Measurements from ENCODE around the gene TAF11. TPM values are rescaled to one million over a fixed set of nuclear protein-coding genes. Genes with fewer than 3 reads are reported as not detected.
A peak's percentile ranks its signal among the peaks of the same experiment; 100 is the strongest.

The TAF11 gene
- total and polyA plus RNA-seq, 2 donors from 2014 or later: 21.1 to 27.3 TPM

DNA sequence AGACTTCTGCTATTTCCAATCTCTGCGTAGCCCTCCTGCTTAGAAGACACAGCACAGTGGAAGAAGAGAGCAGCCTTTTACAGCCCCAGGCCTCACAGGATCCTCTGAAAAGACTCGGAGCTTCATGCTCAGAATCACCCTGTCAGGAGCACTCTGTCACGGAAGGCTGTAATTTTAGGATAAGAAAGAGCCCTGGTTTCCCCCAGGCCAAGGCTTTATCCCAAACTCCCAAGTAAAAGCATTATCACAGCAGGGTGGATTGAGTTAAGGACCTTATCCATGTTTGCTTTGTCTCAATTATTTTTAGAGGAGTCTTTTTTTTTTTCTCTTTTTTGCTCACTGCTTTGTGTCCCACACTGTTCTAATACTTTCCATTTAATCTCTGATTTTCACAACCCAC is 40.4 kb upstream of the TAF11 start:
- no peaks in the 10 kb centered on the region for H3K9me3 ChIP-seq (ENCODE audit: control insufficient read depth in 2 of 3, insufficient read depth in 1 of 3, low read length in 3 of 3)
- no peak overlapping the region for H3K9ac ChIP-seq (ENCODE audit: low read length in 3 of 3)
- TF ChIP-seq, protein P1, sequence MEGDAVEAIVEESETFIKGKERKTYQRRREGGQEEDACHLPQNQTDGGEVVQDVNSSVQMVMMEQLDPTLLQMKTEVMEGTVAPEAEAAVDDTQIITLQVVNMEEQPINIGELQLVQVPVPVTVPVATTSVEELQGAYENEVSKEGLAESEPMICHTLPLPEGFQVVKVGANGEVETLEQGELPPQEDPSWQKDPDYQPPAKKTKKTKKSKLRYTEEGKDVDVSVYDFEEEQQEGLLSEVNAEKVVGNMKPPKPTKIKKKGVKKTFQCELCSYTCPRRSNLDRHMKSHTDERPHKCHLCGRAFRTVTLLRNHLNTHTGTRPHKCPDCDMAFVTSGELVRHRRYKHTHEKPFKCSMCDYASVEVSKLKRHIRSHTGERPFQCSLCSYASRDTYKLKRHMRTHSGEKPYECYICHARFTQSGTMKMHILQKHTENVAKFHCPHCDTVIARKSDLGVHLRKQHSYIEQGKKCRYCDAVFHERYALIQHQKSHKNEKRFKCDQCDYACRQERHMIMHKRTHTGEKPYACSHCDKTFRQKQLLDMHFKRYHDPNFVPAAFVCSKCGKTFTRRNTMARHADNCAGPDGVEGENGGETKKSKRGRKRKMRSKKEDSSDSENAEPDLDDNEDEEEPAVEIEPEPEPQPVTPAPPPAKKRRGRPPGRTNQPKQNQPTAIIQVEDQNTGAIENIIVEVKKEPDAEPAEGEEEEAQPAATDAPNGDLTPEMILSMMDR (IDR thresholded peaks at IDR 0.05; ENCODE audit: borderline replicate concordance, extremely low read depth, insufficient read depth): no peak
- intact Hi-C loops (cut with DNase I): no loop called here
- no peaks in the 10 kb centered on the region for H3K27me3 ChIP-seq (ENCODE audit: control insufficient read depth, insufficient read depth, low read length)
- no peak overlapping the region for H3K4me3 ChIP-seq (ENCODE audit: low read length in 3 of 3)
- FAIRE-seq (no peak), DNase-seq (no peak)
- H3K4me1 ChIP-seq (ENCODE audit: control insufficient read depth in 2 of 3, insufficient read depth in 2 of 3, low read depth in 1 of 3, low read length in 3 of 3): peaks cover 0 to 6% (median 4%) of the 10 kb centered on the region in 3 donors
- no peak overlapping the region for H3K27ac ChIP-seq (ENCODE audit: low read depth in 2 of 2, low read length in 2 of 2)
- H3K36me3 ChIP-seq (ENCODE audit: control insufficient read depth in 2 of 3, insufficient read depth in 3 of 3, low read length in 3 of 3): no peaks in the 10 kb centered on the region

DNA sequence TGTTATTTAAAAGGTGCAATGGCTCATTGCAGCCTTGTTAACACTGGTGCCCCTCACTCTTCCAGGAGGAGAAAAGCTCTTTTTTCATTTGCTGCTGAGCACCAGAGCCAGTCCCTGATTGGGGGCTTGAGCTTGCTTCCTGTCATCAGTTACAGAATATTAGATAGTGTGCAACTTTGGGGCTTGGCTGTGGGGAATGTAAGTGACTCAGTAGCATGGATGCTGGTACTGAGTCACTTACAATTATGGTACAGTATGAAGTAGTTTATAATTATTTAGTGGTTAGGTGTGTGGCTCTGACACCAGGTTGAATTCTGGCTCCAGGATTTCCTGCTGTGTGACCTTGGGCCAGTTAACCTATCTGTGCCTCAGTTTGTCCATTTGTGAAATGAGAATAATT is 38.8 kb upstream of the TAF11 start:
- no peaks in the 10 kb centered on the region for H3K36me3 ChIP-seq (ENCODE audit: control insufficient read depth in 2 of 3, insufficient read depth in 3 of 3, low read length in 3 of 3)
- TF ChIP-seq, protein P1 (IDR thresholded peaks at IDR 0.05; ENCODE audit: borderline replicate concordance, extremely low read depth, insufficient read depth): no peak
- intact Hi-C loops (cut with DNase I): no loop called here
- no peaks in the 10 kb centered on the region for H3K9me3 ChIP-seq (ENCODE audit: control insufficient read depth in 2 of 3, insufficient read depth in 1 of 3, low read length in 3 of 3)
- H3K4me3 ChIP-seq (ENCODE audit: low read length in 3 of 3): no peak overlapping the region
- no peaks in the 10 kb centered on the region for H3K27me3 ChIP-seq (ENCODE audit: control insufficient read depth, insufficient read depth, low read length)
- no peak overlapping the region for H3K27ac ChIP-seq (ENCODE audit: low read depth in 2 of 2, low read length in 2 of 2)
- DNase-seq: no peak
- H3K9ac ChIP-seq (ENCODE audit: low read length in 3 of 3): no peak overlapping the region
- FAIRE-seq: no peak
- peaks cover 0 to 6% (median 4%) of the 10 kb centered on the region in 3 donors for H3K4me1 ChIP-seq (ENCODE audit: control insufficient read depth in 2 of 3, insufficient read depth in 2 of 3, low read depth in 1 of 3, low read length in 3 of 3)

DNA sequence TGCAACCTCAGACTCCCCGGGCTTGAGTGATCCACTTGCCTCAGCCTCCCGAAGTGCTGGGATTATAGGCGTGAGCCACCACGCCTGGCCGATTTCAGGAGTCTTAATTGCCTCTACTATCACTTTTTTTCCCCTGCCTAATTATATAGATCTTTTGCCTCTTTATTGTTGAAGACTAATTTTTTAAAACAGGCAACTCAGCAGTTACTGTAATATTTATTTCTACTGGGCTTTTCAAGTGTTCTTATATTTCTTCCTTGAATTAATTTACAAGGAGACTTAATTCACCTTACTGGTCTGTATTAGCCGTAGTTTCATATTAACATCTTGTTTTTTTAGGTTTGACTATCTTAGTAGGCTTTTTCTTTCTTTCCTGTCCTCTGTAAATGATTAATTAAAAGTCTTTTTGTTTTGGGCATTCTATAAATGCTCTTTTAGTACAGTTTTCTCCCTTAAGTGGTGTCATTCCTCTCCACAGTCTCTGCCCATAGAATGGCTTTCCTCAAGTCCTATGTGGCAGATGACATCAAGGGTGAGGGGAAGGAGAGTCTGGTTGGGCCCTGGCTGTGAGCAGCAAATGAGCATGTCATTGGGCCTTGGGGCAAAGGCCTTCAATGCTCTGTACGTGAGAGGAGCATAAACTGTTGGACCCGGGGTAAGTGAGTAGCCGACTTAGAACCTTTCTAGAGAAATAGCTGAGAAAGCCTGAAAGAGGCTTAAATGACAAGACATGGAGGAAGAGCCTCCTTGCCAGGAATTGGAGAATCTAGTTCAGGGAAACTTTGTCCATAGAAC is 37.2 kb upstream of the TAF11 start:
- H3K4me1 ChIP-seq (ENCODE audit: control insufficient read depth in 2 of 3, insufficient read depth in 2 of 3, low read depth in 1 of 3, low read length in 3 of 3): peaks cover 0 to 6% (median 4%) of the 10 kb centered on the region in 3 donors
- FAIRE-seq: no peak
- no peak overlapping the region for H3K4me3 ChIP-seq (ENCODE audit: low read length in 3 of 3)
- no peaks in the 10 kb centered on the region for H3K9me3 ChIP-seq (ENCODE audit: control insufficient read depth in 2 of 3, insufficient read depth in 1 of 3, low read length in 3 of 3)
- H3K9ac ChIP-seq (ENCODE audit: low read length in 3 of 3): no peak overlapping the region
- intact Hi-C loops (cut with DNase I): no loop called here
- peak in 1 of 5 donors; percentile 26 for DNase-seq
- TF ChIP-seq, protein P1 (IDR thresholded peaks at IDR 0.05; ENCODE audit: borderline replicate concordance, extremely low read depth, insufficient read depth): no peak
- H3K27ac ChIP-seq (ENCODE audit: low read depth in 2 of 2, low read length in 2 of 2): no peak overlapping the region
- no peaks in the 10 kb centered on the region for H3K27me3 ChIP-seq (ENCODE audit: control insufficient read depth, insufficient read depth, low read length)
- H3K36me3 ChIP-seq (ENCODE audit: control insufficient read depth in 2 of 3, insufficient read depth in 3 of 3, low read length in 3 of 3): no peaks in the 10 kb centered on the region
